Ovary (tissue), 3 donors: Measurements from ENCODE around the gene MXRA5.

Experiments
- POLR2A ChIP-seq: fragments of 450-650 bp; IDR thresholded peaks from one replicate; pipeline ENCODE4 v1.6.1; 2017; ENCODE audit warnings: antibody characterized with exemption, mild to moderate bottlenecking, moderate library complexity
- TF ChIP-seq, protein P1 (sequence below), 3 donors: fragments of 450-650 bp in 2 of 3; fragments of 200-600 bp in 1 of 3; IDR thresholded peaks; one replicate each; pipeline versions ENCODE4 v1.5.1 to v1.8.0; 2016 to 2022; ENCODE audit warnings: antibody characterized with exemption in 3 of 3, mild to moderate bottlenecking in 1 of 3
- donor health status: DM: no; HTN: no; CAD: no.

DNA sequence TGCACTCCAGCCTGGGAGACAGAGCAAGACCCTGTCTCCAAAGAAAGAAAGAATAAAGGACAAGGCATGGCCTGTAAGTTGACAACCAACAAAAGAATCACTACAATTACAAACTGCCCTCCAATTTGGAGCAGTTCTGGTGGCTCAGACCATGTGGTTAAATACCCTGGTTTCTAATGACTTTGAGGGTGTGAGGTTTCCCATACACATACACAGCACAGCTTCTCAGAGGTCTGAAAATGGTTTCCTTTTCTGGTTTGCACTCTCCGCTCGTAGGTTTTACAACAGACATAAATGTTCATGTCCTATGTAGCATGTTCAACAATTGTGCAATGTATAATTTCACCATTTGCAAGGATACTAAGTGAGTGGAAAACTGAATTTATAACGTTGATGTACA lies 34.2 kb upstream of the MXRA5 start:
- TF ChIP-seq, protein P1, sequence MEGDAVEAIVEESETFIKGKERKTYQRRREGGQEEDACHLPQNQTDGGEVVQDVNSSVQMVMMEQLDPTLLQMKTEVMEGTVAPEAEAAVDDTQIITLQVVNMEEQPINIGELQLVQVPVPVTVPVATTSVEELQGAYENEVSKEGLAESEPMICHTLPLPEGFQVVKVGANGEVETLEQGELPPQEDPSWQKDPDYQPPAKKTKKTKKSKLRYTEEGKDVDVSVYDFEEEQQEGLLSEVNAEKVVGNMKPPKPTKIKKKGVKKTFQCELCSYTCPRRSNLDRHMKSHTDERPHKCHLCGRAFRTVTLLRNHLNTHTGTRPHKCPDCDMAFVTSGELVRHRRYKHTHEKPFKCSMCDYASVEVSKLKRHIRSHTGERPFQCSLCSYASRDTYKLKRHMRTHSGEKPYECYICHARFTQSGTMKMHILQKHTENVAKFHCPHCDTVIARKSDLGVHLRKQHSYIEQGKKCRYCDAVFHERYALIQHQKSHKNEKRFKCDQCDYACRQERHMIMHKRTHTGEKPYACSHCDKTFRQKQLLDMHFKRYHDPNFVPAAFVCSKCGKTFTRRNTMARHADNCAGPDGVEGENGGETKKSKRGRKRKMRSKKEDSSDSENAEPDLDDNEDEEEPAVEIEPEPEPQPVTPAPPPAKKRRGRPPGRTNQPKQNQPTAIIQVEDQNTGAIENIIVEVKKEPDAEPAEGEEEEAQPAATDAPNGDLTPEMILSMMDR (IDR thresholded peaks at IDR 0.05): no peak
- no peak for TF ChIP-seq POLR2A
